HG03060 (cell line): ENCODE data around the gene PSG11.
"Not testable (repeated sequence)": the region's sequence is repeated elsewhere in the genome, so short reads cannot be mapped to it uniquely, and the experiment has no call there.

ENCODE experiments used
- ATAC-seq: cut with Tn5 transposase; IDR thresholded peaks from one replicate; pipeline ENCODE4 v1.9.1; 2021; ENCODE audit warnings: low read depth, moderate number of reproducible peaks; ENCODE audit not compliant: unreplicated experiment

Gene PSG11

GRCh38 chr19:42989851-42990250 lies 36.4 kb downstream of the PSG11 start:
- ATAC-seq: no peak

- not testable (repeated sequence) for ATAC-seq
Measured at GRCh38 chr19:42989186-42989585, 37.1 kb downstream of the PSG11 start.

- ATAC-seq: not testable (repeated sequence)
Measured at GRCh38 chr19:42988206-42988605, 38.1 kb downstream of the PSG11 start.

- no peak for ATAC-seq
Measured at GRCh38 chr19:42985588-42985987, 40.7 kb downstream of the PSG11 start.

- not testable (repeated sequence) for ATAC-seq
Measured at GRCh38 chr19:42982111-42982510, 44.2 kb downstream of the PSG11 start.

GRCh38 chr19:42971451-42971850 lies 54.8 kb downstream of the PSG11 start:
- not testable (repeated sequence) for ATAC-seq

GRCh38 chr19:42965176-42965575 lies 61.1 kb downstream of the PSG11 start:
- ATAC-seq: no peak

GRCh38 chr19:42961119-42961518 lies 65.2 kb downstream of the PSG11 start:
- no peak for ATAC-seq
